HK-2 (cell line): ENCODE measurements around the gene TBX10.
"Not testable (repeated sequence)": the region's sequence is repeated elsewhere in the genome, so short reads cannot be mapped to it uniquely, and the experiment has no call there.

Experiments used
- DNase-seq: peaks from one replicate; pipeline ENCODE4 v3.0.0-alpha.2; 2018; ENCODE audit not compliant: unreplicated experiment

The TBX10 gene

GRCh38 chr11:67631411-67631810 is 8.2 kb downstream of the TBX10 start:
- no peak for DNase-seq

GRCh38 chr11:67630943-67631331 is 8.6 kb downstream of the TBX10 start:
- no peak for DNase-seq

GRCh38 chr11:67630228-67630942 is 9.2 kb downstream of the TBX10 start:
- DNase-seq = peak; percentile 97

GRCh38 chr11:67629386-67630227 is 10.0 kb downstream of the TBX10 start, which contains the start of gene NUDT8:
TSS of gene NUDT8 (minus strand) at chr11:67629937. CDS start at chr11:67629911, 26 bp downstream.
- peak; percentile 76 for DNase-seq

- DNase-seq = peak; percentile 33
Measured at GRCh38 chr11:67628710-67629385, 10.7 kb downstream of the TBX10 start.

GRCh38 chr11:67627812-67628624 is 11.5 kb downstream of the TBX10 start:
- no peak for DNase-seq

- no peak for DNase-seq
Measured at GRCh38 chr11:67627441-67627811, 12.1 kb downstream of the TBX10 start.

GRCh38 chr11:67626970-67627369 is 12.6 kb downstream of the TBX10 start:
- DNase-seq = no peak

GRCh38 chr11:67626131-67626833 is 13.3 kb downstream of the TBX10 start:
- DNase-seq = not testable (repeated sequence)

GRCh38 chr11:67623795-67624194 is 15.8 kb downstream of the TBX10 start:
- DNase-seq = not testable (repeated sequence)

- DNase-seq = not testable (repeated sequence)
Measured at GRCh38 chr11:67622905-67623304, 16.7 kb downstream of the TBX10 start.

- DNase-seq = not testable (repeated sequence)
Measured at GRCh38 chr11:67621928-67622327, 17.6 kb downstream of the TBX10 start.

- not testable (repeated sequence) for DNase-seq
Measured at GRCh38 chr11:67620621-67621020, 18.9 kb downstream of the TBX10 start.

- DNase-seq = not testable (repeated sequence)
Measured at GRCh38 chr11:67619683-67620618, 19.6 kb downstream of the TBX10 start.

- not testable (repeated sequence) for DNase-seq
Measured at GRCh38 chr11:67618901-67619659, 20.5 kb downstream of the TBX10 start.

GRCh38 chr11:67617243-67617953 is 22.2 kb downstream of the TBX10 start:
- DNase-seq = no peak

GRCh38 chr11:67616431-67617242 is 22.9 kb downstream of the TBX10 start:
- no peak for DNase-seq
